B cell (primary cell): ENCODE measurements around the gene MCRIP2. TPM values are rescaled to one million over a fixed set of nuclear protein-coding genes. Genes with fewer than 3 reads are reported as not detected.
A peak's percentile ranks its signal among the peaks of the same experiment; 100 is the strongest.

ENCODE experiments used
- ATAC-seq: fragments of 200-7000 bp; cut with Tn5 transposase; one replicate; pipeline ENCODE4 v1.10.0; 2021; ENCODE audit warnings: low read depth, mild to moderate bottlenecking, moderate number of reproducible peaks, moderate library complexity
- CTCF ChIA-PET: fragments of 350-600 bp; sonication (Branson Sonifier 250); formaldehyde crosslinking; loops from one replicate; lab custom pipeline; 2021; ENCODE audit warnings: antibody characterized with exemption, inconsistent platforms; lab: Charles Lee
- POLR2A ChIA-PET: fragments of 350-600 bp; sonication (Branson Sonifier 250); formaldehyde crosslinking; loops from one replicate; lab custom pipeline; 2021; ENCODE audit warnings: antibody characterized with exemption; lab: Charles Lee
- DNase-seq: peaks from one replicate; pipeline ENCODE4 v3.0.0; 2013
- H2AFZ ChIP-seq: 2 replicates; pipeline ENCODE4 v1.6.1; 2012; ENCODE audit warnings: mild to moderate bottlenecking, low read depth, low read length; ENCODE audit not compliant: insufficient read depth, poor library complexity, severe bottlenecking
- H3K27ac ChIP-seq, 2 donors: 1 replicate in 1 of 2; 2 replicates in 1 of 2; pipeline ENCODE4 v1.5.1; 2012 to 2013; ENCODE audit warnings: low read length in 2 of 2, mild to moderate bottlenecking in 2 of 2, moderate library complexity in 1 of 2
- H3K27me3 ChIP-seq, 4 experiments: fragments of 200-600 bp in 1 of 4; sonication (generic) in 1 of 4; replicated peaks in 1 of 4; 1 replicate in 2 of 4; 2 replicates in 2 of 4; pipeline versions ENCODE4 v1.6.1 to v1.7.0; 2013 to 2016; ENCODE audit warnings: low read length in 3 of 4, mild to moderate bottlenecking in 2 of 4, mixed read lengths in 1 of 4, moderate library complexity in 1 of 4; ENCODE audit not compliant: insufficient read depth in 4 of 4, control insufficient read depth in 3 of 4; ENCODE audit errors: control extremely low read depth in 1 of 4
- H3K36me3 ChIP-seq, 2 experiments: replicated peaks in 1 of 2; 1 replicate in 1 of 2; 2 replicates in 1 of 2; pipeline versions ENCODE4 v1.6.1 to v1.7.1; 2013; ENCODE audit warnings: low read length in 1 of 2; ENCODE audit not compliant: insufficient read depth in 2 of 2, control insufficient read depth in 1 of 2; ENCODE audit errors: control extremely low read depth in 1 of 2, extremely low read depth in 1 of 2
- H3K4me1 ChIP-seq, 2 donors: fragments of 200-600 bp in 1 of 2; sonication (generic) in 1 of 2; 1 replicate in 1 of 2; 2 replicates in 1 of 2; pipeline versions ENCODE4 v1.5.1 to v1.6.1; 2013 to 2017; ENCODE audit warnings: low read length in 2 of 2; ENCODE audit not compliant: control insufficient read depth in 2 of 2, insufficient read depth in 2 of 2
- H3K4me2 ChIP-seq: replicated peaks from 2 replicates; pipeline ENCODE3; 2012; ENCODE audit warnings: mild to moderate bottlenecking, low read depth, low read length; ENCODE audit not compliant: poor library complexity, severe bottlenecking
- H3K4me3 ChIP-seq, 5 experiments: fragments of 200-600 bp in 1 of 5; sonication (generic) in 1 of 5; 1 replicate in 3 of 5; 2 replicates in 2 of 5; pipeline versions ENCODE4 v1.5.1 to v1.7.0; 2011 to 2016; ENCODE audit warnings: low read length in 4 of 5, mild to moderate bottlenecking in 4 of 5, low read depth in 2 of 5, control low read depth in 1 of 5, moderate library complexity in 1 of 5; ENCODE audit not compliant: insufficient read depth in 1 of 5; ENCODE audit errors: control extremely low read depth in 1 of 5, extremely low read depth in 1 of 5
- H3K79me2 ChIP-seq: fragments of 200-600 bp; sonication (generic); one replicate; pipeline ENCODE4 v1.6.0; 2016; ENCODE audit warnings: low read length; ENCODE audit not compliant: control insufficient read depth, insufficient read depth
- H3K9ac ChIP-seq: fragments of 200-600 bp; sonication (generic); 2 replicates; pipeline ENCODE4 v1.6.1; 2017; ENCODE audit warnings: mild to moderate bottlenecking, low read length, moderate library complexity
- H3K9me3 ChIP-seq, 3 donors: one replicate each; pipeline versions ENCODE4 v1.6.1 to v1.7.1; 2013; ENCODE audit warnings: low read length in 2 of 3; ENCODE audit not compliant: control insufficient read depth in 2 of 3, insufficient read depth in 1 of 3; ENCODE audit errors: control extremely low read depth in 1 of 3
- H4K20me1 ChIP-seq: 2 replicates; pipeline ENCODE4 v1.6.0; 2012; ENCODE audit warnings: mild to moderate bottlenecking, low read length; ENCODE audit not compliant: insufficient read depth, control insufficient read depth, poor library complexity, severe bottlenecking
- H3K27ac Mint-ChIP-seq: one replicate; pipeline ENCODE4 v1.8.0; 2021; ENCODE audit warnings: mixed read lengths
- H3K27me3 Mint-ChIP-seq: one replicate; pipeline ENCODE4 v1.8.0; 2021; ENCODE audit warnings: mixed read lengths
- H3K4me1 Mint-ChIP-seq: one replicate; pipeline ENCODE4 v1.8.0; 2021; ENCODE audit warnings: mixed read lengths
- H3K4me3 Mint-ChIP-seq: one replicate; pipeline ENCODE4 v1.8.0; 2021; ENCODE audit warnings: mixed read lengths
- H3K9me3 Mint-ChIP-seq: one replicate; pipeline ENCODE4 v1.8.0; 2022; ENCODE audit warnings: mixed read lengths; ENCODE audit not compliant: insufficient read depth
- CTCF ChIP-seq: fragments of 200-600 bp; IDR thresholded peaks from one replicate; pipeline ENCODE4 v1.8.0; 2022; ENCODE audit warnings: antibody characterized with exemption, mild to moderate bottlenecking
- EZH2 ChIP-seq: IDR thresholded peaks from 2 replicates; pipeline ENCODE4 v1.6.1; 2012; ENCODE audit warnings: borderline replicate concordance, low read depth, mild to moderate bottlenecking, moderate library complexity, low read length; ENCODE audit not compliant: insufficient read depth, poor library complexity, severe bottlenecking
- WGBS: methylation state at CpG from one replicate; pipeline ENCODE4 v1.1.5; 2013; ENCODE audit warnings: missing lambda C conversion rate; ENCODE audit not compliant: insufficient coverage; 5-methylcytosine and 5-hydroxymethylcytosine counted together
- intact Hi-C: fragments of 100-400 bp; cut with micrococcal nuclease; formaldehyde crosslinking; loops from one replicate; pipeline ENCODE4 v1.10.0; 2022
- polyA plus RNA-seq: library from polyadenylated mRNA; depleted of rRNA; stranded (reverse); fragments of >200 nt; gene quantifications from 2 replicates; pipeline ENCODE4 v1.2.3, GENCODE V29; 2012
- total RNA-seq, 2 donors: library from RNA; stranded (reverse); fragments of 120-200 nt in 1 of 2; gene quantifications; 1 replicate in 1 of 2; 2 replicates in 1 of 2; pipeline versions ENCODE4 v1.2.3 to v1.2.4, GENCODE V29; 2013 to 2022

Gene MCRIP2
- total and polyA plus RNA-seq, 2 donors (not counting 1 experiment from before 2014, with no cell fraction given) = 29.2 to 46.0 TPM

- Histone ChIP-seq H3K9me3 (no peaks in the 10 kb centered on the region), H3K36me3 (peaks cover 0 to 27% of the 10 kb centered on the region in 2 experiments), H3K27ac (no peak overlapping the region), H3K4me3 (no peak overlapping the region), H2AFZ (no peak overlapping the region), H3K27me3 (no peaks in the 10 kb centered on the region), H3K4me2 (peak overlapping the region; percentile 97), H3K4me1 (peaks cover 28 to 56% of the 10 kb centered on the region in 2 donors), H3K9ac (no peak overlapping the region), H4K20me1 (peaks cover 31% of the 10 kb centered on the region), H3K79me2 (peaks cover 37% of the 10 kb centered on the region)
- WGBS = 92% methylated on average over 34 of the region's 36 CpGs
- Mint-ChIP-seq H3K4me3 (peak overlapping the region; percentile 80), H3K27ac (peak overlapping the region; percentile 86), H3K4me1 (peaks cover 34% of the 10 kb centered on the region), H3K9me3 (no peaks in the 10 kb centered on the region), H3K27me3 (no peaks in the 10 kb centered on the region)
- CTCF ChIA-PET = no interaction called here
- POLR2A ChIA-PET = no interaction called here
- DNase-seq (no peak), ATAC-seq (no peak)
- intact Hi-C loops = loop anchor here (5.0 kb wide), 1 partner anchor 40 kb away; the partner anchor contains the start of gene ANTKMT
- TF ChIP-seq EZH2 (no peak), CTCF (no peak)
These were observed 41.1 kb downstream of the MCRIP2 start for GRCh38 chr16:682493-683395.
